Measurements from ENCODE around the gene SORBS2. TPM values are rescaled to one million over a fixed set of nuclear protein-coding genes. Genes with fewer than 3 reads are reported as not detected.
A peak's percentile ranks its signal among the peaks of the same experiment; 100 is the strongest.

The SORBS2 gene
- total and polyA plus RNA-seq, 4 donors, result 49.1 to 83.5 (median 66.4) TPM

DNA sequence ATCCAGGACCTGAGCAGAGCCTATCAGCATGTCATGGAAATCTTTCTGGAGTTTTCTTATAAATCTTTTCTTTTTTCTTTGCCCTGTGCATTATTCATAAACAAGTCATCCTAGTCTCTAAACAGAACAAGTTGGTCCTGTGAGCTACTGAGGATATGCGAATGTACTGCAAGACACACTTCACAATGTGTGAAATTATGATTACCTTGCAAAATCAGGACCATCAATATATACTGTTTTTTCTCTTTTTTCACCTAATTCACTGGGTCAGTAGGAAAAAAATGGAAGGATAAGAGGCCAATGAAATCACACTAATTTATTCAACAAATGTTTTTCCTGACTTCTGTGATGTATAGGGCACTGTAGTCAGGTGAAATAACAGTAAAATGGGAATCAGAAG, 14.4 kb upstream of the SORBS2 start:
- no CpG with 5 or more reads among the region's 1 CpG for WGBS (ENCODE audit: insufficient coverage)
- H3K27me3 ChIP-seq (ENCODE audit: control insufficient read depth, insufficient read depth, low read length), result no peaks in the 10 kb centered on the region

DNA sequence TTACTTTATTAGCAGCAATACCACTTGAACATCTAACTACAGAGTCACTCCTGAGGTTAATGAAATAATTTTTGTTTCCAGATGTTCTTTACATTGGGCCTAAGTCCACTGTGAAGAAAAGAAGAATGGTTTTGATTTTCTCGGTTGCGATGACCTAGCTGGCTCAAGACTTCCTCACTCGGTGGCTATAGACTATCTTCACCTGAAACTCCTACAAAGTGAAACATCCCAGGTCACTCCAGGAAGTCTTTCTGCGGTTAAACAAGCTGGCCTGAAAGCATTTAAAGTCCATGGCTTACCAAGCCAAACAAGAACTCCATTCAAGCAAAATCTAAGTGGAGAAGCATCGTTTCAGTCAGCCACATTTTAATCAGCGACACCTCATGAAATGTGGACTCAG, 13.7 kb upstream of the SORBS2 start:
- no peaks in the 10 kb centered on the region for H3K36me3 ChIP-seq (ENCODE audit: control insufficient read depth, insufficient read depth, low read length)
- H3K4me1 ChIP-seq (ENCODE audit: control insufficient read depth, insufficient read depth, low read length), result peaks cover 4% of the 10 kb centered on the region
- H3K27ac ChIP-seq (ENCODE audit: low read depth, low read length), result no peak overlapping the region
- H3K27me3 ChIP-seq (ENCODE audit: control insufficient read depth, insufficient read depth, low read length), result no peaks in the 10 kb centered on the region
- DNase-seq (ENCODE audit: low read depth in 4 of 6, low spot score in 6 of 6), result no peak
- H3K9me3 ChIP-seq (ENCODE audit: control insufficient read depth, insufficient read depth, low read length), result no peaks in the 10 kb centered on the region
- no peak overlapping the region for H3K4me3 ChIP-seq (ENCODE audit: low read depth, low read length)
- WGBS (ENCODE audit: insufficient coverage), result 77% methylated on average over 2 of the region's 6 CpGs

More for the DNA sequence above, 14.4 kb upstream of the SORBS2 start:
- Histone ChIP-seq H3K9me3 (ENCODE audit: control insufficient read depth, insufficient read depth, low read length) (no peaks in the 10 kb centered on the region), H3K4me1 (ENCODE audit: control insufficient read depth, insufficient read depth, low read length) (no peaks in the 10 kb centered on the region), H3K36me3 (ENCODE audit: control insufficient read depth, insufficient read depth, low read length) (no peaks in the 10 kb centered on the region), H3K27ac (ENCODE audit: low read depth, low read length) (no peak overlapping the region), H3K4me3 (ENCODE audit: low read depth, low read length) (no peak overlapping the region)
- no peak for DNase-seq (ENCODE audit: low read depth in 4 of 6, low spot score in 6 of 6)

DNA sequence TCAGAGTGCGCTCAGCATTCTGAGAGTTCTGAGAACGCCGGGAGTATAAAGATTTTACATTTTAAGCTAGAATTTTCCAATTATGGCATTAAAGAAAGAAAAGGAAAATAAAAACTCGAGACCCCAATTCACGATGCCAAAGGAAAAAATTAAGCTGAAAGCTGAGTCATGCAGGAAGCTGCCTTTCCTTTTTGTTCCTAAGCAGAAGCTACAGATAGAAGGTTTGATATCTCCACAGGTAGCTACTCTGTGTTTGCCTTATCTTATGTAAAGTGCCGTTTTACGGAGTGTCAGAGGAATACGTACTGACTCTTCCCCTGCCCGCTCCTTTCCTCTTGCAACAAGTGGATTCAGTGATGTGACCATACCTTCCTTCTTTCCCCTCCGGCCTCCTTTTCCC, 10.8 kb upstream of the SORBS2 start:
- no peaks in the 10 kb centered on the region for H3K27me3 ChIP-seq (ENCODE audit: control insufficient read depth, insufficient read depth, low read length)
- no peaks in the 10 kb centered on the region for H3K9me3 ChIP-seq (ENCODE audit: control insufficient read depth, insufficient read depth, low read length)
- H3K4me1 ChIP-seq (ENCODE audit: control insufficient read depth, insufficient read depth, low read length), result peaks cover 14% of the 10 kb centered on the region
- H3K27ac ChIP-seq (ENCODE audit: low read depth, low read length), result no peak overlapping the region
- H3K4me3 ChIP-seq (ENCODE audit: low read depth, low read length), result no peak overlapping the region
- 89% methylated on average over 6 of the region's 10 CpGs for WGBS (ENCODE audit: insufficient coverage)
- H3K36me3 ChIP-seq (ENCODE audit: control insufficient read depth, insufficient read depth, low read length), result no peaks in the 10 kb centered on the region
- no peak for DNase-seq (ENCODE audit: low read depth in 4 of 6, low spot score in 6 of 6)

DNA sequence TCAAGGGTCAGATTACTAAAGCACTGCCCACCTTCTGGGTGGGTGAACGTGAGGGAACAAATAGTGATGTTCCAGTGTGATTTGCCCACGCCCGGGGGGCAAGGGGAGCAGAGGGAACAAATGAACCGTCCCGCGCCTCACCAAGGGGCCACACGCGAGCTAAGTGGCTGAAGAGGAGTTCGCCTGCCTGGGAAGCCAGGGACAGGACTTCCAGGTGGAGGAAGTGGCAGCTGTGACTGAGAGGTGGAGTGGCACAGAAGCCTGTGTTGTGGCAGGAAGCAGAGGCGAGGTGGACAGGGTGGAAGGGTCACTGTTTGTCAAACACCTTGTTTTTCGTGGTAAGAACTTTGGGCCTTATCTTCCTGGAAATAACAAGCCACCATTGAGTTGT, 9.0 kb upstream of the SORBS2 start:
- 94% methylated on average over 11 of the region's 11 CpGs for WGBS (ENCODE audit: insufficient coverage)

DNA sequence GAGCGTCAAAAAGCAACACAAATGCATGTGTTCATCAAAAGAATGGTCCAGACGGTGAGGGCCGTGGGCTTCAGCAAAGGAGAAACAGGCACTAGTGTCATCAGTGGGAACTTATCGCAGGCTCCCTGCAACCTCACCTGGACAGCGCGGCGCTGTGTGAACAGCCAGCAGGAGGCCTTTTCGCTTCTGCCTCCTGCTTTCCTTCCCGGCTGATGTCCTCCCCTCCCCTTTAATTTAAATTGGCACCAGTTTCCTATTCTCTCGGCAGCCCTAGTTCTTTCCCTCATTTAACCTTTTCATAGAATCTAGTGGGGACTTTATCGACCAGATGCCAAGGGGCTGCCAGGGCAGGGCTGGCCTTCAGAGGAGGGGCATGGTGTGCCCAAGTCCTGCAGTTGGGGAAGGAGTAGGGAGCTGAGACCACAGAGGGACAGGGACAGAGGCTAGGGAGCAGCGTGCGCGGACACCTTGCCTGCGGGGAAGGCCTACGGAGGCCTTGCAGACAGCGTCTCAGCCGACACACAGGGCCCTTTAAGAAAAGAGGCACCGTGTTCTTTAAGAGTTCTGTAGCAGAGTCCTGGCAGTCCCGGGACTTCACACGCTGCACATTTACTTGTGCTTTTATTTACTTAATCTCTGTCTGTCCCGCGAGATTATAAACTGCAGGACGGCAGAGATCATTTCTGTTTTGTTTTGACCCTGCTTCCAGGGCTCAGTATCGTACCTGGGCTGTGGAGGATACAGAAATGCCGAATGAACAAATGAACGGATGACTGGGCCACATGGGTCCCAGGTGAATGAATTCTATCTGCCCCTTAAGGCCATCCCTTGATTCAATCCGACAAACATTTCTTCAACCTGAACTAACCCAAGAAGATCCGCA, 8.4 kb upstream of the SORBS2 start:
- H3K27me3 ChIP-seq (ENCODE audit: control insufficient read depth, insufficient read depth, low read length), result no peaks in the 10 kb centered on the region
- 33% methylated on average over 27 of the region's 29 CpGs for WGBS (ENCODE audit: insufficient coverage)
- peaks cover 14% of the 10 kb centered on the region for H3K4me1 ChIP-seq (ENCODE audit: control insufficient read depth, insufficient read depth, low read length)
- H3K36me3 ChIP-seq (ENCODE audit: control insufficient read depth, insufficient read depth, low read length), result no peaks in the 10 kb centered on the region
- H3K4me3 ChIP-seq (ENCODE audit: low read depth, low read length), result no peak overlapping the region
- no peak overlapping the region for H3K27ac ChIP-seq (ENCODE audit: low read depth, low read length)
- DNase-seq (ENCODE audit: low read depth in 4 of 6, low spot score in 6 of 6), result peak in 2 of 6 donors; percentile 63 to 66
- H3K9me3 ChIP-seq (ENCODE audit: control insufficient read depth, insufficient read depth, low read length), result no peaks in the 10 kb centered on the region

More for the DNA sequence above, 9.0 kb upstream of the SORBS2 start:
- H3K4me3 ChIP-seq (ENCODE audit: low read depth, low read length), result no peak overlapping the region
- H3K9me3 ChIP-seq (ENCODE audit: control insufficient read depth, insufficient read depth, low read length), result no peaks in the 10 kb centered on the region
- H3K36me3 ChIP-seq (ENCODE audit: control insufficient read depth, insufficient read depth, low read length), result no peaks in the 10 kb centered on the region
- no peak overlapping the region for H3K27ac ChIP-seq (ENCODE audit: low read depth, low read length)
- peaks cover 14% of the 10 kb centered on the region for H3K4me1 ChIP-seq (ENCODE audit: control insufficient read depth, insufficient read depth, low read length)
- no peak for DNase-seq (ENCODE audit: low read depth in 4 of 6, low spot score in 6 of 6)
- no peaks in the 10 kb centered on the region for H3K27me3 ChIP-seq (ENCODE audit: control insufficient read depth, insufficient read depth, low read length)

DNA sequence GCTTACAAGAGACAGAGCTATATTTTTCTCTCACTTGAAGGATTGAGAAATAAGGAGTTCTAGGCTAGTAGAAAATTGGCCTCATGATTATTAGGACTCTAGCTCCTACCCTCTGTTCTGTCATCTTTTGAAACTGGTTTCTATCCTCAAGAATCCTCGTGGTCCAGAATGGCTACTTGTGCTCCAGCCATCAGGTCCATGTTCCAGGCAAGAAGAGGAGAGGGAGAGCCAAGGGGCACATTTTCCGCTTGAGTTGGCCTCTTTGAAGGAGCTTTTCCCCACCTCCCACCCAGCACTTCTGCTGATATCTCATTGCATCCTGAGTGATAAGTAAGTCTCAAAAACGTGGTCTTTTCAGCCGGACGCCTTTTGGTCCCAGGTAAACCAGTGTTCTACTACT, 7.2 kb upstream of the SORBS2 start:
- Histone ChIP-seq H3K27ac (ENCODE audit: low read depth, low read length) (no peak overlapping the region), H3K27me3 (ENCODE audit: control insufficient read depth, insufficient read depth, low read length) (no peaks in the 10 kb centered on the region), H3K9me3 (ENCODE audit: control insufficient read depth, insufficient read depth, low read length) (no peaks in the 10 kb centered on the region), H3K4me3 (ENCODE audit: low read depth, low read length) (no peak overlapping the region), H3K4me1 (ENCODE audit: control insufficient read depth, insufficient read depth, low read length) (peaks cover 17% of the 10 kb centered on the region), H3K36me3 (ENCODE audit: control insufficient read depth, insufficient read depth, low read length) (no peaks in the 10 kb centered on the region)
- no peak for DNase-seq (ENCODE audit: low read depth in 4 of 6, low spot score in 6 of 6)
- 93% methylated on average over 2 of the region's 5 CpGs for WGBS (ENCODE audit: insufficient coverage)

DNA sequence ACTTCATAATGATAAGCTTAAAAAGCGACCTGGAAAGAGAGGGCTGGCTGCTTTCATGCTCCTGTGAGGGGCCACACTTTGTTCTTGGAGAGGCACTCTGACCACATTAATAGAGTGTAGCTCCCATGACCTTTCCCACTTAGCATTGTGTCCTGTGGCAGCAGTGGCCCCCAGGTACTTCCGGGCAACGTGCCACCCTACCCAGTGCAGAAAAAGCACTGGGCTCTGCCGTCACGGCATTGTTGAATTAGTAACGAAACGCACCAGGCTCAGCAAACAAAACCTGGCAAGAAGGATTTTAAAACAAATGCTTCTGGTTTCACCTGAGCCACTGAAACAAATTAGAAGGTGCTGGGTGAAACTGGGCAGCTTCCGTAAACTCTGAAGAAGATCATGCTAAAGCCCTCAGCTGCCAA, 5.4 kb upstream of the SORBS2 start:
- H3K4me3 ChIP-seq (ENCODE audit: low read depth, low read length), result no peak overlapping the region
- 59% methylated on average over 7 of the region's 8 CpGs for WGBS (ENCODE audit: insufficient coverage)
- H3K4me1 ChIP-seq (ENCODE audit: control insufficient read depth, insufficient read depth, low read length), result peaks cover 17% of the 10 kb centered on the region
- no peaks in the 10 kb centered on the region for H3K27me3 ChIP-seq (ENCODE audit: control insufficient read depth, insufficient read depth, low read length)
- no peaks in the 10 kb centered on the region for H3K9me3 ChIP-seq (ENCODE audit: control insufficient read depth, insufficient read depth, low read length)
- DNase-seq (ENCODE audit: low read depth in 4 of 6, low spot score in 6 of 6), result no peak
- H3K36me3 ChIP-seq (ENCODE audit: control insufficient read depth, insufficient read depth, low read length), result no peaks in the 10 kb centered on the region
- H3K27ac ChIP-seq (ENCODE audit: low read depth, low read length), result no peak overlapping the region

DNA sequence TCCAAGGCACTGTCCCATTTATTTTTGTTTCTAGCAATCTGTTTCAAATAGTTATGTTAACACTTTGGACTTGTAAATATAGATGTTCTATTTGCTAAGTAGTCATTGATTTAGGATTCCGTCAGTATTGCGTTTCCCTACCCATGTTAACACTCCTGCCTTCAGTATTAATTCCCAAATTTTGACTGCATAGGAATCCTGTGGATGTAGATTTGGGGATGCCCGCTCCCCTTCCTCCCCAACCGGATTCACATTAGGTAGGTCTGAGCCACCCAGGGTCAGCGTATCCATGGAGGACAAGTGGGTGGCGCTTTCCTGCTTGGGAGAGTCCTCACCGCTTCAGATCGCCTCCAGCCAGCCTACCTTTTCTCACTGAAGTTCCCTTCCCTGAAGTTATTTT, 1.1 kb upstream of the SORBS2 start:
- no peak for DNase-seq (ENCODE audit: low read depth in 4 of 6, low spot score in 6 of 6)
- H3K36me3 ChIP-seq (ENCODE audit: control insufficient read depth, insufficient read depth, low read length), result no peaks in the 10 kb centered on the region
- no peaks in the 10 kb centered on the region for H3K9me3 ChIP-seq (ENCODE audit: control insufficient read depth, insufficient read depth, low read length)
- H3K27ac ChIP-seq (ENCODE audit: low read depth, low read length), result no peak overlapping the region
- WGBS (ENCODE audit: insufficient coverage), result 92% methylated on average over 6 of the region's 8 CpGs
- H3K27me3 ChIP-seq (ENCODE audit: control insufficient read depth, insufficient read depth, low read length), result no peaks in the 10 kb centered on the region
- H3K4me3 ChIP-seq (ENCODE audit: low read depth, low read length), result no peak overlapping the region
- H3K4me1 ChIP-seq (ENCODE audit: control insufficient read depth, insufficient read depth, low read length), result peaks cover 6% of the 10 kb centered on the region

DNA sequence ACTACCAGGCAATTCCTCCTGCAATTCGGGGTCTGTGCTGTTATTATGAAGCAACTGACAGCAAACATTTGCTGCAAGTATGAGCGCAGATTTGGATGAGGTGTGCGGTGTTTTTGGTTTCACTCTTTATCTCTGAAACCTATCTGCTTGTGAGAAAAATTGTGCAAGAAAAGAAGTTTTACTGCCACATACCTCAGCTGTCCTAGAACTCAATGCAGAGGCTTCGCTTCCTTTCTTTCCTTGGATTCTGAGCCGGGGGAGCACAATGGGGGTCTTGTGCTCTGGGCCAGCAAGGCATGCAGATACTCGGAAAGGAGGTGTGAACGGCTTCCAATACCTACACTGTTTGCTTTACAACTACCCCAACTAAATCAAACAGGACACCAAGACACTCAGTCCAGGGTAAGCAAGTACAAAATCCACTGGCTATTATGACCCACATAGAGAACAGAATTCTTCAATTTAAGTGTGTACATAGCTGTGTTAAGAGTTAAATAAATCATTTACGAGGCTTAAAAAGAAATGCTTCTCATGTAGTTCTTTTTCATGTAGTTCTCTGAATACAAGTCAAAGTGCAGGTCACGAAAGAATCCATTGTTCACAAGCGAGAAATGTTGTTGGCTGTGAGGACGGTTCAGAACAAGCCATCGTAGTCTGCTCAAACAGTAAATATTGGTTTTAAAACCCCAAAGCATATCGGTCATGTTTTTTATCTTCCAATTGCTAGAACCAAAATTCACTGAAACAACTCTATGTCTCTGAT, 1.1 kb downstream of the SORBS2 start:
- 14% methylated on average over 6 of the region's 13 CpGs for WGBS (ENCODE audit: insufficient coverage)
- Histone ChIP-seq H3K4me3 (ENCODE audit: low read depth, low read length) (peak overlapping the region; percentile 50), H3K9me3 (ENCODE audit: control insufficient read depth, insufficient read depth, low read length) (no peaks in the 10 kb centered on the region), H3K4me1 (ENCODE audit: control insufficient read depth, insufficient read depth, low read length) (peaks cover 6% of the 10 kb centered on the region), H3K27me3 (ENCODE audit: control insufficient read depth, insufficient read depth, low read length) (no peaks in the 10 kb centered on the region), H3K27ac (ENCODE audit: low read depth, low read length) (peak overlapping the region; percentile 92), H3K36me3 (ENCODE audit: control insufficient read depth, insufficient read depth, low read length) (no peaks in the 10 kb centered on the region)
- DNase-seq (ENCODE audit: low read depth in 4 of 6, low spot score in 6 of 6), result peak in 2 of 6 donors; percentile 74 to 86

Data from spinal cord (tissue), 10 donors.